GM19372 (cell line): ENCODE results near the gene CPO.
A peak's percentile ranks its signal among the peaks of the same experiment; 100 is the strongest.

Source experiments
- ATAC-seq: cut with Tn5 transposase; IDR thresholded peaks from one replicate; pipeline ENCODE4 v1.9.1; 2021; ENCODE audit warnings: mild to moderate bottlenecking, low read depth, moderate library complexity; ENCODE audit not compliant: unreplicated experiment

Gene CPO

DNA sequence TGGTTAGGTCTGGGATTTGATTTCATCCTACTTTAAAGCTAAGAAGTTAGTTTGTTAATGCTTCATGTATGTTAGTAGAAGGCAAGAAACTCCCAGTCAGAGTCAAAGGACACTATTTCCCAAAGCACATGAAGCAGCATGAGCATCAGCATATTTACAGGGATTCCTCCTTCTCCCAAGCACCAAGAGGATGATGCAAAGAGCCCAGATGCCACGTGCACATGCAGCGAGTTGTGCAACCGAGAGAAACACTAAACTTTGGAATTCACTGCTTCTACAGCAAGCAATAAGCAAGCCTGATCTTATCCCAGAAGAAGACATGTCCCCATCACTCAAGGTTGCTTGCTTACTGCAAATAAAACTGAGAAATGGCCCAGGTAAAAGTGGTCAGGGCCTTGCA lies 32.5 kb downstream of the CPO start:
- ATAC-seq, result no peak

DNA sequence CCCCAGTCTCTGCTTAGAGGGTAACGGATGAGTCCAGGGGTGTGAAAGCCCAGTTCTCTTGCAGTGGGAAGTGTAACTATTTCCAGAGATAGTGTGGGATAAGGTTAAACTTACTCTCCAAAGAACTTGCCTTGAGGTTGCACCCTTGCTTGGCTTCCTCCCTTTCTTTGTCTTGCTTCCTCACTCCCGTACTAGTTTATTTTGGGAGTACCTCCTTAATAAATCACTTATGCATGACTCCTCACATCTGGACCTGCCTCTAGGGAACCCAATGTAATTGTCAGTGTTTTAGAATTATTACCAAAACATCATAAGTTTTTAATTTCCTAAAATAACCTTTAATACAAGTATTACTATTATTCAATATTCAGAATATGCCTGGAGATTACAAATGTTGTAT lies 35.2 kb downstream of the CPO start:
- no peak for ATAC-seq

DNA sequence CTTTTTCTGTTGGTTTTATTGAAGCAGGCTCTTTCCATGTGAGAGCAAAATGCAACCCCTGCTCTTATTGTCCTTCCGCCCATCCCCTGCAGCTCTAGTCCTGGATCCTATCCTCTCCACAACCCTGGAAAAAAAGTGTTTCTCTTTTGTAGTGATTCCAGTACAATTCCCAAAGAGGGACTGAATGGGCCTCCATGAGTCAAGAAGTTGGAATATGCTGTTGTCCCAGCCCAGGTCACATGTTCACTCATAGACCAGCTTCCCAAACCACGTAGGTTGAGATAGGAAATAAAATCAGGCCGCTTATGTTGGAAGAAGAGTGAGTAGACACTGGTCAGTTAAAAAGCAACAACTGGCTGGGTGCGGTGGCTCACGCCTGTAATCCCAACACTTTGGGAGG lies 39.4 kb downstream of the CPO start:
- ATAC-seq, result no peak

DNA sequence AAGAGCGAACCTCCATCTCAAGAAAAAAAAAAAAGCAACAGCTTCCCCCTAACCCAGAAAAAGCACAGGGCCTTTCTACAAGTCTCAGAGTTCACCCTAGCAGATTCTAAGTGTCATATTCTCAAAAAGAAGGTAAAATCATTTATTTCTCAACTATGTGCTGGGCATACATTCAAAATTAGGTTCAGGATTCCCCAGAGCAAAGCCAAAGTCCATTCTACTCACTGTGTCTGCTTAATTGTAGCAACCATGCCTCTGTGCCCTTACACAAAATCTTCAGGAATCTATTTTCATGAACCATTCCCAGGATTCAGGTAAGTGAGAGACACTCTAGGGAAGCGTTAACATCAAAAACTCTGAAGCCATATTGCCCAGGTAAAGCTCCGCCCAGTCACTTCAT lies 40.0 kb downstream of the CPO start:
- ATAC-seq, result no peak

DNA sequence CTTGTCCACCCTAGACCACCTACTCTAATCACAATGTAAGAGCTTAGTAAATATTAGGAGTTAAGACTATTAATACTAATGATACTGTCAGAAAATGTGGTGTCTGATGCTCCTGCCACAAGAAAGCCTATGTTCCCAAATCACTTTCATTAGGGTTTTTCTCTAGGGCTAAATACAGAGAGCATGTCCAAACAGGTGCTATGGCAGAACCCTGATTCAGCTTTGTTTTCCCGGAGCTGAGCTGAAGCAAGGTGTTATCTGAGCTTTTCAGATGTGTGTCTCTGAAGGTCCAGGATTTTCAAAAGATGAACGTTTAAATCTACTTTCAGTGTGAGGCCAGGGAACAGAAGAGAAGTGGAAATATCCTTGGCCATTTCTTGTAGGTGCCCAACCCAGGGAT lies 40.6 kb downstream of the CPO start:
- no peak for ATAC-seq

DNA sequence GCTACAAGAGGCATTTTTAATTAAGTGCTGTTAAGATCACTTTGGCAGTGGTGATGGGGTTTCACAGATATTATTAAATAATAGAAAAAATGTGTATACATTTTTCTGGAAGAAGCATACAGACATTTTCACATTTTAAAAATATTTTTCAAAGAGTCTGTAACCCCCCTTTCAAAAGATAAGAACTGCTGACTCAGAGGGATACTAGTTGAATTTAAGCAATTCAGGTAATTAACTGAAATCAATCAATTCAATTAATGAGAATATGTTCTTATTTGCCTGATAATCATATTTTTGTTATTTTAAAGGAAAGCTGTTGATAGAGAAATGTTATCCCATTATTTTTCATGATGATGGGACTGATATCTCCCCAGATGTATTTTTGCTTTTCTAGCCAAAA lies 41.1 kb downstream of the CPO start:
- no peak for ATAC-seq

DNA sequence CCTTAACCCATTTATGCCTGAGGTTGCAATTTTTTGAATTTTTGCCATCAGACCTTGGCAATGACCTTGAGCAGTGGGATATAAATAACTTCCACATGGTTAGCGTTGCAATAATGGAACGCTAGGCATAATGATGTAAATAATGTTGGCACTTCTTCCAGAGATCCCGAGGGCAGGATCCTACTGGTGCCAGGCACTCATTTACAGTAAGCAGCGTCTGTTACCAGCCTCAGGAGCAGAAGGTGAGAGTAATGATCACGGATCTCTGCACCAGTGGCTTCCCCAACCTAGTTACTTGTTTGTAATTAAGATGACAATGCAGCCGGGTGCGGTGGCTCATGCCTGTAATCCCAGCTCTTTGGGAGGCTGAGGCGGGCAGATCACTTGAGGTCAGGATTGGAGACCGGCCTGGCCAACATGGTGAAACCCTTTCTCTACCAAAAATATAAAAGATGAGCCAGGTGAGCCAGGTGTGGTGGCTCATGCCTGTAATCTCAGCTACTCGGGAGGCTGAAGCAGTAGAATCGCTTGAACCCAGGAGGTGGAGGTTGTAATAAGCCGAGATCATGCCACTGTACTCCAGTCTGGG lies 41.9 kb downstream of the CPO start:
- no peak for ATAC-seq

DNA sequence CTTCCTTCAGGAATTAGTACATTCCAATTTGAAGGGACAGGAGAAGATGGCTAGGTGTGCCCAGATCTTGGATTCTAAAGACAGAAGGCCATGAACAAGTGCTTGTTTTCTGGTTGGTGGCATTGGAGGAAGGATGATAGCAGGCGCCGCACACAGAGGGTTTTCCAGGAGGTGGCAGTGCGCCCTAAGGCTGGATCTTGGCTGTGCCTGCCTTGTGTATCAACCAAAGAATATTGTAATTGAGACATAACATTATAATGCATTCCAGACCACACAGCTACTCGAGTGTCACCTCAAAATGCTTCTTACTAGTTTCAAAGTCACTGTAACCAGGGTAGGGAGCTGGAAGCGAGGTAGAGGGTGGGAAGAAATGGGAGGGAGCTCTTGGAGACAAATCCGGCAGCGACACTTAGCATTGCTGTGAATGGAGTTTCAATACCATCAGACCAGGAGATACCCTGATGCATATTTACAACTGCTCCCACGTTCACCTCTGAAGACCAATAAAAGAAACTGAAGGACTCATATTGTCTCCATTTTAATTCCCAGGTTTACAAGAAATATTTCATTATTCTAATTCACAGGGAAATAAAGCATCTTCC lies 42.5 kb downstream of the CPO start:
- ATAC-seq, result no peak

DNA sequence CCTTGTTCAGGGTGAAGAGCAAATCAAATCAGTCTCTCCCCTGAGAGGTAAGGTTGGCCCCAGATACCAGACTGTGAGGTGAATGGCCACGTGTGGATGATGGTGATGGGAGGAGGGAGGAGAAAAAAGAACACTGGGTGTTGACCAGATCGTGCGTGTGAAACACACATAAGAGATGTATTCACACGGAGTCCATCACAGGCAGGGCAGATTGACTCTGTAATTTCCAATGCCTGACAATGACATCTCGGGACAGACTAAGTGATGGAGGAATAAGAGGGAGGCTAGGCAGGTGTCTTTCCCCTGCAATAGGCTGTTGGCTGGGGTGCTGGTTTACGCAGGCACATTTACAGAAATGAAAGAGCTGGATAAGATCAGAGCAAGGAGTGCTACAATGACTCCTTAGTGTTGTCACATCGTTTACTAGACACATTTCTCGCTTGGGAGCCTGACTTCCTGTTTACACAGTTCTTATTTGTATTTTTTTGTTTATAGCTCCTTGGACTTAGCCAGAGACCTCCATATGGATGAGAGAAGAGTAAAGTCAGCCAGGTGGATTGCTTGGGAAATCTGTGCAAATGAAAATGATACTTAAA lies 43.1 kb downstream of the CPO start:
- no peak for ATAC-seq

DNA sequence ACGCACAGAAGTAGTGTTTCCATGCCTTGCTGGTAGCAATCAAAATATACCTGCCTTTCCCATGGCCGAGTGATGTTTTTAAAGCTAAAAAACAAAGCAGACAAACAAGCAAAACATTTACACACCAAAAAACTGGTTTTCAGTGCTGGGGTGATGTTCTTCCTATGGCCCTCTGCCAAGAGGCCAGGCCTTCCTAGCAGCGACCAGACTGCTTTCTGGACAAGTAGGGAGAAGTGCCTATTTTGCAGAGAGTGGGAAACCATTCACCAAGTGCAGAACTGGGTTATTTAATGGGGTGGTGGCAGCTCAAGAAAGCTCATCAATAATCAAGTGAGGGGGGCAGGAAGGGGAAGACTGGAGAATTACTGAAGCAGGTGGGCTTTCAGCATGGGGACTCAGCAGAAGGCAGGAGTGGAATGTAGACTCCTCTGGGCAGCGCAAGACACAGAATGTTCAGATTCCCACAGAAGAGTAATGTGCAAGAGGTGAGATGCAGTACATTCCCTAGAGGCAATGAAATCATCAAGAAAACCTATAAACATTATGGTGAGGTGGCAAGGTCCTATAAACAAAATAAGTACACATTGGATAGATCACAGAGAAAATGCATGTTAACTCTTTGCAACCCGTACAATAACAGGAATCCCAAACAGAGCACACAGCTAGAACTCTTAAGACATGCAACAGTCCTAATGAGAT lies 44.0 kb downstream of the CPO start:
- ATAC-seq, result no peak

DNA sequence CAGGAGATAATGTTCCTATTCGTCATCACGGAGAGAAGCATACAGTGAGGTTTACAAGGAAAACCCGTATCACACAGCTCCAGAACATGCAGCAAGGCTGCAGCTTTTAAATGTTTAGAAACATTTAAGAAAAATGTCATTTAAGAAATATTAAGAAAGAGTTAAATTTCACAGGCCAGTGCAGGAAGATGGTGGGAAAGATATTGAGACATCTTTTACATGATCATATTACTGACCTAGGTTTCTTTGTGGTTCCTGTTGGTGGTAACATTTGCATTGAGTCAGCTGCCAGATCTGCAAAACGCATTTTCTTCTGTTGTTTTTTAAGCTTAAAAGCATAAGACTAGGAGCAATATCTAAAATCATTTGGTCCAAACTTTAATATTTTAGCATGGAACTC lies 44.9 kb downstream of the CPO start:
- no peak for ATAC-seq

DNA sequence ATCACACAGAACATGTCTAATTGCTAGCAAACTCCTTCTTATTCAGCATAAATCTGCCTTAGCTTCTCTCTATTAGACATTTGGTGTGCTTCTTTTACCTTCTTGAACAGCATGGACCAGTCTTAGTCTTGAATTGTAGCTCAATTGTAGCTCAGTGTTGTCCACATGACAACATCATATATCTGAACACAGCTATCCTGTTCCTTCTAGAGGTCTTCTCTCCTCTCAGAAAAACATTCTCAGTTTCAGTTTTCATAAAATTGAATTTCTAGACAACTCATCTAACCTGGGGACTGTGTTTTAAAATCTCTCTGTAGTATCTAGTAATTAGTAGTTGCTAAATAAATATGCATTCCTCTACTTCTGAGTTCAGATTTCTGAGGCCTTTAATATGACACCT lies 47.6 kb downstream of the CPO start:
- no peak for ATAC-seq

DNA sequence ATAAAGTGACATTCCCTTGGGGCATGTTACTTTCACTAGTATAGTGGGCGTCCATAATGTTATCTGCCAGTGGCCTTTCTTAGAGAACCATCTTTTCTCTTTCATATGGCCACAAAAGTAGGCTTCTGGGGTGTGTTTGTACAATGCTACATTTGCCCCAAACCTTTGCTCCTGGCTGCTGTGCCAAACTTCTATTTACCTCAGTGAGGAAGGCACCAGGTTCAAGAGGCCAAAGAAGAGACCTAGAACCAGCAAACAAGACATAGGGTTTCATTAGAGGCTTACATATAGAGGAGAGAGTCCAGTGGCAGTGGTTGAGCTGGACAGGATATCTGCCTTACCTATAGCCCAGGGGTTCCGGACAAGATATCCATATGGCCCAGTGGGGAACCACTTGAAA lies 48.5 kb downstream of the CPO start:
- ATAC-seq, result no peak

DNA sequence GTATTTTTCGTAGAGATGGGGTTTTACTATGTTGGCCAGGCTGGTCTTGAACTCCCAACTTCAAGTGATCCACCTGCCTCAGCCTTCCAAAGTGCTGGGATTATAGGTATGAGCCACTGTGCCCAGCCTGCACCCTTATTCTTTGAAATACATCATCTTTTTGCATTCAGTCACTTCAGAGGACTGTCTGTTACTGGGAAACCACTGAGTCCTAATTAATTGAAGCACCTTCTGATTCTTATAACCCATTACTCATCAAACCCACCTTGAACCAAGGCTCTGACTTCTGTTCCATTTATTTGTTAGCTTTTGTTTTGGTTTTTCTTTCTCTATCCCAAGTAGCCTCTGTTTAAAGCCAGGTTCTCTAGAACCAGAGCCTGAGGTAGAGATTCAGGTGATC lies 49.6 kb downstream of the CPO start:
- ATAC-seq, result no peak

DNA sequence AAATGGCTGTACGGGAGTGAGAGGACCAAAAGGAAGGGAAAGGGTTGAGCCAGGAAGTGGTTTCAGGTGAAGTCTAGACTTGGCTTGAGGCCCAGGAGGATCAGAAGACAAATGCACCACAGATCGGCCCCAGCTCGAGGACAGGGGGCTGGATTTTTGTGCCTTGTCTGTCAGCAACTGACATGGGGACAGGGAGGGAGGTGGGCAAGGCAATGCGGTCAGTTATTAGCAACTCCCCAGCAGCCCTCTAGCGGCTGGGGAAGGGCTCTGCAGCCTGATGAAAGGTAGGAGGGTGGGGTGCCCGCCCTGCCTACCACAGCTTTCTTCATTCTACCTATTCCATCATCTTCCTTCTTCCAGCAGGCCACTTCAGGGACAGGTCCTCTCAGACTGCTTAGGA lies 50.0 kb downstream of the CPO start:
- peak; percentile 81 for ATAC-seq

DNA sequence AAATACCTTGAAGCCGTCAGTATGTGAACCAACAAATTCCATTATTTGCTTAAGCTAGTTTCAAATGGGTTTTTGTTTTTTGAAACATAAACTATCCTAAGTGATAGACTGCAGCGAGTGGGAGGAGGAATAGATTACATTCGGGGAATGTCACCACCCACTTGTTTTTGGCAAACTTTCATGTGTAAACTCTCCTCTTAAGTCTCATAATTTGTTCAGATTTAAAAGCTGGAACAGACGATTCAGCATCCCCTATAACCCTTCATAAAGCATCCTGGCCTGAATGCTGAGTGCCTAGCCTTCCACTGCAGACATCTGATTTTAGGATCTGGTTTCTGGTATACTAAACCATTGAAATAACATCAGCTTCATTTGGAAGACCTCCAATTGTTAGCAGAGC lies 51.0 kb downstream of the CPO start:
- ATAC-seq, result no peak

DNA sequence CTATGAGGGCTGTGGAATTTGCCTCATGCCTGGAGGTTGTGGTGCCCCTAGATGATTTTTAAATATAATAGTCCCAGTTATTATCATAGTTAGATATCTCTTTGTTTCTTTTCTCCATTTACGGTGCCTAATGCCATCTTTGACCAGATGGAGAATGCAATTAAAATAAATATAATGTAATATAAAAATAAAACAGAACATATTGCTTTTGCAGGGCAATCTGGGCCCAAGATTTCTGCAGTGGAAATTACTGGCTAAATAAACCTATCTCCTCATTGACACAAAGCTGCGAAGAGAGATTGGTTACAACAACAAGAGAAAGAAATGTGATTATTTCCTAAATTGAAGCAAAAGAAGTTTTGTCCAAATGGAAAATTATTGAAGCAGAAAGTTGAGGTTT lies 51.8 kb downstream of the CPO start:
- no peak for ATAC-seq

DNA sequence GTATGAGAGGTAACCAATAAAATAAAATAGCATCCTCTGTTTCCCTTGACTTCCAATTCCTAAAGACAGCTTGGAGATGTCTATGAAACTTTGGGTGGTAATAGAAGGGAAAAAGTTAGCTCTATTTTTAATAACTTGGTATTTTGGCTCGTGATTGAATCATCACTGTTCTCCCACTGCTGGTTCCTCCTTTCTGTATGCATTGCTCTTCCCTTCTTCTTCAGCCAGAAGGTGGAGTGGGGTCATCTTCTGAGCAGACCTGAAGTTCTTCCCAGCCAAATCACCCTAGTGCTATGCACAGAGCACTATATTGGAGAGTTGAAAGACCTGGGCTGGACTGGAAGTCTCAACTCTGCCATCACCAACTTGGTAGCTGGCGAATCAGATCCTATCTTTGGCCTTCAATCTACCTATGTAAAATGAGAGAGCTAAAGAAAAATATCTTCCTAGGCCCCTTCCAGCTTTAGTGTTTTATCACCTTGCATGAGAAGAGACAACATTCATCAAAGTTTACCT lies 54.1 kb downstream of the CPO start:
- ATAC-seq, result no peak

DNA sequence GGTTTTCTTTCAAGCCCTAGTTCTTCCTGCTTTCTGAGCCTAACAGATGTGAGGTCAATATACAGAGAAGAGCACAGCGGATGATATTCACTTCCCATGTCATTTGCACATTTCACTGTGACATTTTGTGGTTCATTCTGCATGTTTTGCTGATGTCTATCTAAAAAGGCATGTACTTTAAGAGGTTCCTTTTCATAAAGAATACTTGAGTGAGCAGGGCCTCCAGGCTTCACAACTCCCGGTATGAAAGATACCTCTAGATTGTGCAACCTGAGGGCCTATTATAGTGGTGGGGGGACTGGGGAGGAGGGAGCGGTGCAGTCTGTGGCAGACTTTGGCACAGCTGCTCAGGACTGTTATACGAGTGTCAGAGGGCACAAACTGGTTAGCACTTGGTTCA lies 54.6 kb downstream of the CPO start:
- ATAC-seq, result no peak

DNA sequence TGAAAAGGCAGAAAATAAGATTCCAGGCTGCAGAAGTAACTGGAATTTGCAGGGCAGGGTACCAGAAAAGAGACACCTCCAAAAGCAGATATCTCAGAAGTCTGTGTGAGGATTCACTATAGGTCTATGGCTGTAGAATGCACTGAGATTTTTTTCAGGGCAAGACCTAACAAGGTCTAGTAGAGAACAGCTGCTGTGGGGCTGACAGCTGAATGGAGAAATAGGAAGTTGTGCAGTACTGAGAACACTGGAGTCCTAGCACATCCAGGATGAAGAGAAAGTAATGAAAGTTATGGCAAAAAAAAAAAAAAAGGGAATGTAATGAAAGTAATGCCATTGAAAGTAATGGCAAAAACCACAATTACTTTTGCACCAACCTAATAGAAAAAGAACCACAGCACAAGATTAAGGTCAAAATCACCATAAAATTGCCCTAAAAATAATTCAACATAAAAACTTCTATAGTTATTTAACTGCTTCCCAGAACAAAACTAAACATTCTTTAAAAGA lies 57.3 kb downstream of the CPO start:
- ATAC-seq, result no peak
